BLaER1 treated with 17β-estradiol and CSF1 and Interleukin-3, amounts not matched to agents 10 nM and 100 nM (cell line): ENCODE results near the gene MRPL58.

Source experiments
- H3K27ac ChIP-seq, 11 experiments: shearing (Covaris generic); formaldehyde crosslinking; 2 replicates each; pipeline ENCODE4 v1.8.1; 2022
- H3K27me3 ChIP-seq, 11 experiments: shearing (Covaris generic); formaldehyde crosslinking; 2 replicates each; pipeline ENCODE4 v1.8.1; 2022
- H3K36me3 ChIP-seq, 11 experiments: shearing (Covaris generic); formaldehyde crosslinking; 2 replicates each; pipeline ENCODE4 v1.8.1; 2022
- H3K4me1 ChIP-seq, 10 experiments: shearing (Covaris generic); formaldehyde crosslinking; 2 replicates each; pipeline ENCODE4 v1.8.1; 2022
- H3K4me2 ChIP-seq, 11 experiments: shearing (Covaris generic); formaldehyde crosslinking; 2 replicates each; pipeline ENCODE4 v1.8.1; 2022
- H3K4me3 ChIP-seq, 10 experiments: shearing (Covaris generic); formaldehyde crosslinking; 2 replicates each; pipeline ENCODE4 v1.8.1; 2022
- H3K9ac ChIP-seq, 11 experiments: shearing (Covaris generic); formaldehyde crosslinking; 2 replicates each; pipeline ENCODE4 v1.8.1; 2022
- H3K9me3 ChIP-seq, 11 experiments: shearing (Covaris generic); formaldehyde crosslinking; replicated peaks in 1 of 11; 2 replicates each; pipeline ENCODE4 v1.8.1; 2022
- H4K20me1 ChIP-seq, 11 experiments: shearing (Covaris generic); formaldehyde crosslinking; 2 replicates each; pipeline ENCODE4 v1.8.1; 2022
- Cebpa-rat ChIP-seq, 11 experiments: shearing (Covaris generic); IDR thresholded peaks; 2 replicates each; pipeline ENCODE4 v1.8.1; 2022

The MRPL58 gene

DNA sequence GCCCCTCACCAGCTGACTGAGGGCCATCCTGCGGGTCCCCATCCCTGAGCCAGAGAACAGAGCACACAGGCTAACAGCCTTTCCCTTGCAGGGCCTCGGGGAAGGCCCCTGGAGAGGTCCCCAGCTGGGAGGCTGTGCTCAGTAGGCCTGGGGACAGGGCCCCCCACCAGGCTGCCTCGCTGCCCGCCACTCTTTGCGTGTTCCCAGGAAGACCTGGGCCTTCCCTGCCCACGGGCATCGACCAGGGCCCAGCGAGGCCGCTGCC, 40.7 kb upstream of the MRPL58 start:
- Histone ChIP-seq H3K27me3 (peaks cover 32 to 47% (median 40%) of the 10 kb centered on the region in 11 experiments), H3K4me3 (peak overlapping the region in 7 of 10 experiments; percentile 23 to 74 (median 60); a peak in 9 of 20 replicates), H4K20me1 (peaks cover 0 to 24% (median 5%) of the 10 kb centered on the region in 11 experiments; a peak in 9 of 22 replicates), H3K27ac (no peak overlapping the region), H3K4me2 (peak overlapping the region; percentile 93 to 100 (median 98)), H3K9ac (peak overlapping the region in 4 of 11 experiments; percentile 37 to 72 (median 56); a peak in 7 of 22 replicates), H3K36me3 (no peaks in the 10 kb centered on the region), H3K4me1 (peaks cover 3 to 18% (median 15%) of the 10 kb centered on the region in 10 experiments; a peak in 18 of 20 replicates), H3K9me3 (no peaks in the 10 kb centered on the region)
- no peak for TF ChIP-seq Cebpa-rat (IDR thresholded peaks at IDR 0.05)

DNA sequence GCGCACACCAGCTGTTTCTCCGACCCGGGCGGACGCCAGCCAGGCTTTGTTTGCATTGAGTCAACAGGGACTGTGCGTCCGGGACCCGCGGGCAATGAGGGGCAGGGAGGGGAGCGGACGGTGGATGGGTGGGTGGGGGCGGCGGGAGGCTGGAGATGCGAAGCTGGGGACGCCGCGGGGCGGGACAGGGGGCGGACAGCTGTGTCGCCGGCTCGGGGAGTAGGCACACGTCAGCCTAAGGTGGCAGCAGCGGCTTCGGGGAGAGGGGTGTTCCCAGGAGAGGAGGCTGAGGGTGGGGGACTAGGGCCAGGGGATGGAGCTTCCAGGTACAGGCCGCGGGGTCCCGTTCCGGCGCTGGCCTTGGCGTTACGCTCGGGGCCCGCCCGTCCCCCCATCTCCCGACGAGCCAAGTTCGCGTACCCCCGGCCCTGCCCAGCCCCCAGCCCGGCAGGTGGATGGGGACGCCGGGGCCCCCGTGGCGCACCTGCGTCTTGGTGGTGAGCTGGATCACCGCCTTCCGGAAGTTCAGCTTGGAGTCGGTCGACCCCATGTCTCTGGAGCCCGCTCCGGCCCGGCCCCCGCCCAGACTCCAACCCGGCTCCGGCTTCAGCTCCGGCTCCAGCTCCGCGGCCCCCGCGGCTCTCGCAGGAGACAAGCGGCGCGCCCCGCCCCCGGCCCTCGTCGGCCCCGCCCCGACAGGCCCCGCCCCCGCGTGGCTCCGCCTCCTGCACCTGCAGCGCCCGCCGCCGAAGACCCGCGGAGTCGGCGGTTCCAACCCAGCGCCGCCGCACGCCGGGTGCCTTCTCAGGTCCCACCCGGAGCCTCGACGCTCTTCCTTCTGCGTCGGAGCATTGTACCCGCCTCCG, 40.1 kb upstream of the MRPL58 start, which contains the start of gene HID1:
TSS of gene HID1 (minus strand) at position 653 of the 866 bp plus-strand sequence. CDS start at position 550, 103 bp downstream.
- peak within 1 kb of the TSS; percentile 56 to 74 (median 61) for H3K4me3 ChIP-seq
- no peak for TF ChIP-seq Cebpa-rat (IDR thresholded peaks at IDR 0.05)
- H4K20me1 ChIP-seq = peaks cover 0 to 24% (median 5%) of the 10 kb centered on the region in 11 experiments; a peak in 9 of 22 replicates
- no peak within 1 kb of the TSS for H3K27ac ChIP-seq
- peak within 1 kb of the TSS; percentile 93 to 100 (median 98) for H3K4me2 ChIP-seq
- no peaks in the 10 kb centered on the region for H3K9me3 ChIP-seq
- H3K9ac ChIP-seq = peak within 1 kb of the TSS; percentile 22 to 75 (median 62); a peak in 18 of 22 replicates
- H3K27me3 ChIP-seq = peaks cover 32 to 47% (median 40%) of the 10 kb centered on the region in 11 experiments
- H3K36me3 ChIP-seq = no peaks in the 10 kb centered on the region
- peaks cover 3 to 18% (median 15%) of the 10 kb centered on the region in 10 experiments; a peak in 18 of 20 replicates for H3K4me1 ChIP-seq

DNA sequence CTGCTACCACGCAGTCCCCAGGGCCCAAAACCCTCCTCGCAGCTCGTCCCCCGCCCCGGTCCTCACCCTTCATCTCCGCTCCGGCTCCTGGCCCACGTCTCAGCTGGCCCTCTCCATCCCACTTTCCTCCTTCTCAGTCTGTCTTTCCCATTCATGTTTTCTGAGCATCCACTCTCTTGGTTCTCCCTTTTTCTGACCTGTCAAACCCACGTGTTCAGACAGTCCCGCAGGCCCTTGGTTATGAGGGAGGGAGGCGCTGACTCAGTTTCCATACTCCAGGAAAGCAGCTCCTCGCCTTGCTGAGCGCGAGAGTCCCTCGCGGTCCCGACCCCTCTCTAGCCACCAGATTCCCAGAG, 39.5 kb upstream of the MRPL58 start:
- no peak for TF ChIP-seq Cebpa-rat (IDR thresholded peaks at IDR 0.05)
- Histone ChIP-seq H3K9me3 (no peaks in the 10 kb centered on the region), H3K4me3 (peak overlapping the region; percentile 56 to 74 (median 61); a peak in 19 of 20 replicates), H3K27ac (no peak overlapping the region), H4K20me1 (peaks cover 0 to 24% (median 5%) of the 10 kb centered on the region in 11 experiments; a peak in 9 of 22 replicates), H3K4me2 (peak overlapping the region; percentile 93 to 100 (median 98)), H3K9ac (0 out of 22 replicates have a peak overlapping the region, but pooled peaks of 1 of the 11 experiments have one; percentile 72), H3K4me1 (peaks cover 3 to 18% (median 15%) of the 10 kb centered on the region in 10 experiments; a peak in 18 of 20 replicates), H3K27me3 (peaks cover 32 to 47% (median 40%) of the 10 kb centered on the region in 11 experiments), H3K36me3 (no peaks in the 10 kb centered on the region)

GRCh38 chr17:74975943-74976342, 36.5 kb upstream of the MRPL58 start:
- Histone ChIP-seq H4K20me1 (peaks cover 0 to 20% (median 5%) of the 10 kb centered on the region in 11 experiments; a peak in 9 of 22 replicates), H3K27me3 (peaks cover 32 to 40% (median 36%) of the 10 kb centered on the region in 11 experiments), H3K4me2 (no peak overlapping the region), H3K9ac (no peak overlapping the region), H3K4me1 (peaks cover 6 to 18% (median 15%) of the 10 kb centered on the region in 10 experiments; a peak in 18 of 20 replicates), H3K27ac (no peak overlapping the region), H3K36me3 (no peaks in the 10 kb centered on the region), H3K4me3 (no peak overlapping the region), H3K9me3 (no peaks in the 10 kb centered on the region)
- no peak for TF ChIP-seq Cebpa-rat (IDR thresholded peaks at IDR 0.05)

DNA sequence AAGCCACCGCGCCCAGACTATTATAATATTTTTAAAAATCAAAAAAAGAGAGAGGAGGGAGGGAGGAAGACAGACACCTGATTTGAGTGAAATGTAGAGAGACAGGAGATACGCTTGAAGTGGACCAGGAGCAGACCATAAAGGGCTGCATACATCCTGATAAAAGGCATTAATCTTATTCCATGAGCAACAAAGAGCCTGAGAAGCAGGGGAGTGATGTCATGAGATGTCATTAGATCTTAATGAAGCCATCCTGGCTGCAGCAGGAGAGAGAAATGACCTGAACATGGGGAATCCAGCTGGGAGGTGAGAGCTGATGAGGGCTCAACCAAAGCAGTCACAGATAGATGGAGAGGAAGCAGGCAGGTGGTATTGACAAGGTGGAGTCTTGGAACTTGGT, 34.7 kb upstream of the MRPL58 start:
- H3K36me3 ChIP-seq = no peaks in the 10 kb centered on the region
- peaks cover 10 to 22% (median 20%) of the 10 kb centered on the region in 10 experiments for H3K4me1 ChIP-seq
- H3K4me3 ChIP-seq = no peak overlapping the region
- peaks cover 0 to 13% (median 4%) of the 10 kb centered on the region in 11 experiments; a peak in 5 of 22 replicates for H4K20me1 ChIP-seq
- H3K4me2 ChIP-seq = no peak overlapping the region
- TF ChIP-seq Cebpa-rat (IDR thresholded peaks at IDR 0.05) = no peak
- peaks cover 28 to 40% (median 36%) of the 10 kb centered on the region in 11 experiments for H3K27me3 ChIP-seq
- H3K27ac ChIP-seq = no peak overlapping the region
- H3K9me3 ChIP-seq = no peaks in the 10 kb centered on the region
- H3K9ac ChIP-seq = no peak overlapping the region

DNA sequence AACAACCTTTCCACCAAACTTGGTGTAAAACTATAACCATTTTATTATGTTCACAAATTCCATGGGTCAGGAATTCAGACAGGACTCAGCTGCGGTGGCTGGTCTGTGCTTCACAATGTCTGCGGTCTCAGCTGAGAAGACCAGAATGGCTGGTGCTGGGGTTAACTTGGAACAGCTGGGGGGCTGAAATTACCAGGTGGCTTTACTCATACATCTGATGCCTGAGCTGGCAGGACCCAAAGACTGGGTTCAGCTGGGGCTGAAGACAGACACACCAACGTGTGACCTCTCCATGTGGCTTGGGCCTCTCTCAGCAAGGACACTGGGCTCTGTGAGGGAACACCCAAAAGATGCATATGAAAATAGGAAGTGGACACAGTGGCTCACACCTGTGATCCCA, 34.2 kb upstream of the MRPL58 start:
- Histone ChIP-seq H3K27me3 (peaks cover 24 to 40% (median 35%) of the 10 kb centered on the region in 11 experiments), H3K9ac (no peak overlapping the region), H3K4me2 (0 out of 22 replicates have a peak overlapping the region, but pooled peaks of 1 of the 11 experiments have one; percentile 5), H3K4me1 (peaks cover 10 to 18% (median 16%) of the 10 kb centered on the region in 10 experiments), H3K4me3 (no peak overlapping the region), H3K27ac (no peak overlapping the region), H3K9me3 (no peaks in the 10 kb centered on the region), H3K36me3 (no peaks in the 10 kb centered on the region), H4K20me1 (peaks cover 0 to 8% (median under 1%) of the 10 kb centered on the region in 11 experiments; a peak in 4 of 22 replicates)
- TF ChIP-seq Cebpa-rat (IDR thresholded peaks at IDR 0.05) = no peak

DNA sequence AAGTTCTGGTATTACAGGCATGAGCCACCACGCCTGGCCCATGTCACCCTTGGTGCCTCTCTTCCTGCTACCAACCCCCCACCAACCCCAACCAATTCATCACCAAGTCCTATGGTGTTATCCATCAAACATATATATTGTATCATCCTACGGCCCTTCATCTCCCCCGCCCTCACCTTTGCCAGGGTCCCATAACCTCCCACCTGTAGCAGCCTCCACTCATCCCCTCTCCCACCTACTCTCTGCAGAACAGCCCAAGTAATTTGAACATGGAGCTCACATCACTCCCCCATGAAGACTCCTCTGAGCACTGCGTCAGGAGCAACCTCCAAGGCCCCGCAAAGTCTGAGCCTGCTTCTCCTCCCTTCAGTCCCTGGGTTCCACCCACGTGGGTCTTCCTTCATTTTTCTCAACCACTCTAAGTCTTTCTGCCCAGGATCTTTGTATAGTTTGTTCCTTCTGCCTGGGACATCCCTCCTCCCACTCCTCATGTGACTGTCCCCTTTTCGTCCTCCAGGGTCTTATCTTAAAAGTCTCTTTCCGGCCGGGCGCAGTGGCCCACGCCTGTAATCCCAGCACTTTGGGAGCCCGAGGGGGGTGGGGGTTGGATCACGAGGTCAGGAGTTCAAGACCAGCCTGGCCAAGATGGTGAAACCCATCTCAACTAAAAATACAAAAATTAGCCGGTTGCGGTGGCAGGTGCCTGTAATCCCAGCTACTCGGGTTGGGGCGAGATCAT, 32.9 kb upstream of the MRPL58 start:
- H4K20me1 ChIP-seq = 0 out of 22 replicates have a peak, but pooled peaks cover 0 to 5% (median 0%) of the 10 kb centered on the region in 11 experiments
- no peak overlapping the region for H3K27ac ChIP-seq
- TF ChIP-seq Cebpa-rat (IDR thresholded peaks at IDR 0.05) = no peak
- H3K4me2 ChIP-seq = no peak overlapping the region
- no peak overlapping the region for H3K4me3 ChIP-seq
- H3K27me3 ChIP-seq = peaks cover 12 to 36% (median 27%) of the 10 kb centered on the region in 11 experiments
- H3K36me3 ChIP-seq = no peaks in the 10 kb centered on the region
- no peak overlapping the region for H3K9ac ChIP-seq
- H3K4me1 ChIP-seq = peaks cover 10 to 17% (median 16%) of the 10 kb centered on the region in 10 experiments
- no peaks in the 10 kb centered on the region for H3K9me3 ChIP-seq

DNA sequence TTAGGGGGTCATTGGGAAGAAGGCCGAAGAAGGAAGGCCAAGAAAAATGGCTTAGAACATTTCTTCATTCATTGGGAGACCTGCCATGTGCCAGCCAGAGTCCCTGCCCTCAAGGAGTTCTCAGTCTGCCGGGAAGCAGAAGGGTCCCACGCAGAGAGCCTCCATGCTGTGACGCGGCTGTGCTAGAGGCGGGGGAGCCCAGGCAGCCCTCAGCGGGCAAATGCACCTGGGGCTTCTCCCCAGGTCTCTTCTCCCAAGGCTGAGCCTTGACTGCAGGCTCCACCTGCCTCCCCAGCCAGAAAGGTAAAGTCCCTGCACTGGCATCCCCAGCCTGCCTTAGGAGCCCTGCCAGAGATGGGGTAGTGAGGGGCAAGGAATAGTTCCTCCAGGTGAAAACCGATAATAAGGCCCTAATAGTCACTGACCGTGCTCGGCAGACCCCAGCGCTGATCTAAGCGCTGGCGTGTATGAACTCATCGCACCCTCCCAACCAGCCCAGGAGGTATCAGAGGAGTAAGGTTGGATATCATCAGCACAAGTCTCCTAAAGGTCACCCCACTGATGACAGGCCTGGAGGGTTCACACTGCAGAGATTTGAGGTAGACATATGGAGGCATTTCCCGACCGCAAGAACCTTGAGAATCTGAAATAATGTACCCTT, 31.0 kb upstream of the MRPL58 start:
- Histone ChIP-seq H3K4me2 (peak overlapping the region; percentile 83 to 99 (median 96)), H3K4me1 (peaks cover 10 to 20% (median 16%) of the 10 kb centered on the region in 10 experiments), H3K9ac (peak overlapping the region; percentile 30 to 77 (median 61); a peak in 20 of 22 replicates), H3K9me3 (no peaks in the 10 kb centered on the region), H3K27me3 (peaks cover 12 to 41% (median 27%) of the 10 kb centered on the region in 11 experiments), H3K27ac (peak overlapping the region in 1 of 11 experiments; percentile 34; a peak in 1 of 22 replicates), H4K20me1 (0 out of 22 replicates have a peak, but pooled peaks cover 0 to 5% (median 0%) of the 10 kb centered on the region in 11 experiments), H3K36me3 (no peaks in the 10 kb centered on the region), H3K4me3 (peak overlapping the region; percentile 52 to 72 (median 61))
- no peak for TF ChIP-seq Cebpa-rat (IDR thresholded peaks at IDR 0.05)
